ENCODE results near the gene ERCC4.

GRCh38 chr16:13956635-13957196 is 36.8 kb downstream of the ERCC4 start:
- TF ChIP-seq MXI1 (IDR thresholded peaks at IDR 0.05; ENCODE audit: low read depth, low read length) (no peak), USF2 (IDR thresholded peaks at IDR 0.05; ENCODE audit: borderline replicate concordance, low read depth, low read length) (no peak), JUND (IDR thresholded peaks at IDR 0.05) (no peak), TCF12 (IDR thresholded peaks at IDR 0.05) (no peak), RFX5 (IDR thresholded peaks at IDR 0.05; ENCODE audit: low read length) (no peak), CTCF (IDR thresholded peaks at IDR 0.05) (no peak), MAX (IDR thresholded peaks at IDR 0.05; ENCODE audit: low read depth) (no peak), PBX3 (IDR thresholded peaks at IDR 0.05) (no peak), CHD2 (IDR thresholded peaks at IDR 0.05; ENCODE audit: low read length, partially characterized antibody) (no peak), SIN3A (IDR thresholded peaks at IDR 0.05; ENCODE audit: borderline replicate concordance, low read depth, low read length) (no peak), RAD21 (IDR thresholded peaks at IDR 0.05; ENCODE audit: low read length) (no peak)

Data from SK-N-SH (cell line).